ENCODE data around the gene HGD. TPM values are rescaled to one million over a fixed set of nuclear protein-coding genes. Genes with fewer than 3 reads are reported as not detected.

HGD gene
- total RNA-seq, 1 experiment from 2014 or later = 0.33 TPM

- peaks cover 0 to 3% (median 0%) of the 10 kb centered on the region in 3 experiments; a peak in 1 of 7 replicates for H3K36me3 Mint-ChIP-seq (ENCODE audit: insufficient read depth in 1 of 3, low read depth in 3 of 3)
- Histone ChIP-seq H3K4me1 (ENCODE audit: insufficient read depth, low read length) (no peaks in the 10 kb centered on the region; the same call in 1 of the 2 replicates), H3K4me2 (ENCODE audit: insufficient read depth, insufficient read length, low read length) (no peak overlapping the region), H3K27ac (ENCODE audit: insufficient read length, low read depth, low read length) (no peak overlapping the region), H3K4ac (ENCODE audit: low read depth, low read length) (no peak overlapping the region), H3K23ac (ENCODE audit: insufficient read length, low read depth, low read length) (no peak overlapping the region), H3K79me2 (ENCODE audit: insufficient read depth, low read length) (no peaks in the 10 kb centered on the region), H2BK20ac (ENCODE audit: low read depth, low read length, poor library complexity, severe bottlenecking) (no peak overlapping the region), H3K9ac (ENCODE audit: extremely low read depth, insufficient read length, low read length) (no peak overlapping the region), H3K27me3 (ENCODE audit: insufficient read depth, low read length) (no peaks in the 10 kb centered on the region; the same call in 1 of the 2 replicates), H2AFZ (ENCODE audit: low read length) (no peak overlapping the region), H2BK15ac (ENCODE audit: low read depth, low read length) (no peak overlapping the region), H2BK5ac (ENCODE audit: insufficient read length, low read length) (no peak overlapping the region), H3K14ac (ENCODE audit: insufficient read depth, low read length) (no peak overlapping the region), H3K56ac (ENCODE audit: insufficient read length, low read depth, low read length) (no peak overlapping the region), H4K8ac (replicated peaks; ENCODE audit: insufficient read length, low read depth, low read length) (no peak overlapping the region), H3K18ac (ENCODE audit: insufficient read length, low read depth, low read length) (no peak overlapping the region), H3T11ph (ENCODE audit: low read length) (no peak overlapping the region), H4K20me1 (ENCODE audit: control insufficient read depth, insufficient read depth, insufficient read length) (no peaks in the 10 kb centered on the region), H4K91ac (ENCODE audit: insufficient read length, low read depth, low read length) (no peak overlapping the region), H3K23me2 (ENCODE audit: insufficient read length, low read depth, low read length, poor library complexity, severe bottlenecking) (no peaks in the 10 kb centered on the region), H2BK12ac (ENCODE audit: insufficient read length, low read depth, low read length) (no peak overlapping the region), H3K79me1 (ENCODE audit: insufficient read depth, low read depth, low read length, poor library complexity, severe bottlenecking) (no peaks in the 10 kb centered on the region), H2BK120ac (ENCODE audit: low read depth, low read length, poor library complexity, severe bottlenecking) (no peak overlapping the region), H4K5ac (ENCODE audit: insufficient read length, low read depth, low read length) (no peak overlapping the region), H3K9me3 (ENCODE audit: control insufficient read depth, low read depth, low read length) (no peaks in the 10 kb centered on the region), H2AK5ac (ENCODE audit: insufficient read length, low read length) (no peak overlapping the region)
- peaks cover 46 to 49% of the 10 kb centered on the region in 2 experiments for H3K4me1 Mint-ChIP-seq
- H3K9me3 Mint-ChIP-seq = peaks cover 0 to 3% of the 10 kb centered on the region in 2 experiments; a peak in 3 of 5 replicates
- H3K4me3 Mint-ChIP-seq = no peak overlapping the region
- no CpG with 5 or more reads among the region's 2 CpGs for WGBS (ENCODE audit: extremely low coverage, insufficient read length, low lambda C conversion rate)
- no peak for DNase-seq
- H3K27ac Mint-ChIP-seq = no peak overlapping the region
- TF ChIP-seq CTCF (conservative IDR thresholded peaks at IDR 0.05) = no peak
- H3K27me3 Mint-ChIP-seq (ENCODE audit: low read depth) = no peaks in the 10 kb centered on the region
Measured at GRCh38 chr3:120673116-120673515, 8.9 kb downstream of the HGD start.
